NCI-H2081 (cell line): ENCODE results near the gene TRPC4.
A peak's percentile ranks its signal among the peaks of the same experiment; 100 is the strongest.
"Not testable (repeated sequence)": the region's sequence is repeated elsewhere in the genome, so short reads cannot be mapped to it uniquely, and the experiment has no call there.

Experiments used
- DNase-seq, 2 experiments: peaks; one replicate each; lab custom pipeline; 2025; lab: John Stamatoyannopoulos, UW

Gene TRPC4

GRCh38 chr13:37816276-37816675, 53.3 kb downstream of the TRPC4 start:
- no peak for DNase-seq

GRCh38 chr13:37811441-37811840, 58.1 kb downstream of the TRPC4 start:
- no peak for DNase-seq

GRCh38 chr13:37806666-37807065, 62.9 kb downstream of the TRPC4 start:
- DNase-seq: no peak

GRCh38 chr13:37797631-37798030, 71.9 kb downstream of the TRPC4 start:
- DNase-seq: no peak

GRCh38 chr13:37796795-37797194, 72.8 kb downstream of the TRPC4 start:
- not testable (repeated sequence) for DNase-seq

GRCh38 chr13:37795326-37795725, 74.2 kb downstream of the TRPC4 start:
- DNase-seq: no peak

GRCh38 chr13:37791699-37792098, 77.9 kb downstream of the TRPC4 start:
- no peak for DNase-seq

GRCh38 chr13:37788346-37788745, 81.2 kb downstream of the TRPC4 start:
- DNase-seq: no peak

GRCh38 chr13:37777676-37778075, 91.9 kb downstream of the TRPC4 start:
- no peak for DNase-seq

- no peak for DNase-seq
Observed at GRCh38 chr13:37775871-37776270, 93.7 kb downstream of the TRPC4 start.

- DNase-seq: no peak
Observed at GRCh38 chr13:37772644-37773043, 96.9 kb downstream of the TRPC4 start.

- DNase-seq: no peak
Observed at GRCh38 chr13:37769545-37769944, 100.0 kb downstream of the TRPC4 start.

GRCh38 chr13:37769078-37769477, 100.5 kb downstream of the TRPC4 start:
- peak in 1 of 2 experiments; percentile 5 for DNase-seq

- DNase-seq: no peak
Observed at GRCh38 chr13:37766502-37766901, 103.1 kb downstream of the TRPC4 start.

GRCh38 chr13:37755349-37755748, 114.2 kb downstream of the TRPC4 start:
- no peak for DNase-seq

GRCh38 chr13:37753776-37754175, 115.8 kb downstream of the TRPC4 start:
- no peak for DNase-seq

- DNase-seq: no peak
Observed at GRCh38 chr13:37752146-37752545, 117.4 kb downstream of the TRPC4 start.

- DNase-seq: no peak
Observed at GRCh38 chr13:37751025-37751424, 118.5 kb downstream of the TRPC4 start.

- DNase-seq: no peak
Observed at GRCh38 chr13:37748913-37749312, 120.7 kb downstream of the TRPC4 start.

- DNase-seq: peak; percentile 65 to 86
Observed at GRCh38 chr13:37747071-37747612, 122.4 kb downstream of the TRPC4 start.

GRCh38 chr13:37741536-37741935, 128.0 kb downstream of the TRPC4 start:
- no peak for DNase-seq

- no peak for DNase-seq
Observed at GRCh38 chr13:37736045-37736444, 133.5 kb downstream of the TRPC4 start.

- DNase-seq: no peak
Observed at GRCh38 chr13:37735293-37735692, 134.3 kb downstream of the TRPC4 start.

GRCh38 chr13:37729876-37730275, 139.7 kb downstream of the TRPC4 start:
- no peak for DNase-seq
